Measurements from ENCODE around the gene ATG9B. TPM values are rescaled to one million over a fixed set of nuclear protein-coding genes. Genes with fewer than 3 reads are reported as not detected.

ATG9B gene
- total RNA-seq, 3 donors from 2014 or later (not counting 1 experiment from before 2014, with no cell fraction given) = 4.4 to 4.6 (median 4.5) TPM

- peaks cover 36% of the 10 kb centered on the region for H3K4me1 ChIP-seq (ENCODE audit: control insufficient read depth, insufficient read depth, low read length)
These were observed 49.6 kb downstream of the ATG9B start for GRCh38 chr7:150974468-150975391.

GRCh38 chr7:150973571-150974451 is 50.5 kb downstream of the ATG9B start:
- intact Hi-C loops (cut with micrococcal nuclease) = no loop called here
- Mint-ChIP-seq H3K27ac (no peak overlapping the region), H3K4me3 (peak overlapping the region; percentile 85), H3K36me3 (no peaks in the 10 kb centered on the region), H3K27me3 (ENCODE audit: low read depth in 2 of 2) (peaks cover 21 to 27% of the 10 kb centered on the region in 2 donors), H3K9me3 (no peaks in the 10 kb centered on the region), H3K4me1 (peaks cover 17 to 31% of the 10 kb centered on the region in 2 donors)
- no peak for ATAC-seq
- Histone ChIP-seq H3K27me3 (ENCODE audit: control insufficient read depth, insufficient read depth, low read length) (peaks cover 29% of the 10 kb centered on the region), H3K36me3 (ENCODE audit: control insufficient read depth, insufficient read depth, low read length) (no peaks in the 10 kb centered on the region), H3K9me3 (ENCODE audit: control insufficient read depth, insufficient read depth, low read length) (no peaks in the 10 kb centered on the region), H3K4me3 (ENCODE audit: low read length) (peak overlapping the region; percentile 26), H3K4me1 (ENCODE audit: control insufficient read depth, insufficient read depth, low read length) (peaks cover 30% of the 10 kb centered on the region), H3K27ac (ENCODE audit: low read length) (no peak overlapping the region)
- 32% methylated on average over 27 of the region's 27 CpGs for WGBS (ENCODE audit: insufficient coverage)
- TF ChIP-seq CTCF (IDR thresholded peaks at IDR 0.05) = no peak
- DNase-seq = peak in 1 of 2 donors; percentile 68

More at GRCh38 chr7:150974468-150975391, 49.6 kb downstream of the ATG9B start:
- 1% methylated on average over 86 of the region's 89 CpGs for WGBS (ENCODE audit: insufficient coverage)
- ATAC-seq = peak; percentile 74 to 80 (median 74)
- H3K4me3 Mint-ChIP-seq = peak overlapping the region; percentile 85
- H3K4me1 Mint-ChIP-seq = peaks cover 20 to 34% of the 10 kb centered on the region in 2 donors
- Histone ChIP-seq H3K27ac (ENCODE audit: low read length) (no peak overlapping the region), H3K4me3 (ENCODE audit: low read length) (peak overlapping the region; percentile 42), H3K9me3 (ENCODE audit: control insufficient read depth, insufficient read depth, low read length) (no peaks in the 10 kb centered on the region), H3K36me3 (ENCODE audit: control insufficient read depth, insufficient read depth, low read length) (no peaks in the 10 kb centered on the region), H3K27me3 (ENCODE audit: control insufficient read depth, insufficient read depth, low read length) (peaks cover 30% of the 10 kb centered on the region)
- no peak for TF ChIP-seq CTCF (IDR thresholded peaks at IDR 0.05)
- peak; percentile 52 to 91 for DNase-seq
- H3K27ac Mint-ChIP-seq = peak overlapping the region in 1 of 2 donors; percentile 70
- H3K27me3 Mint-ChIP-seq (ENCODE audit: low read depth in 2 of 2) = peaks cover 22 to 24% of the 10 kb centered on the region in 2 donors
- intact Hi-C loops (cut with micrococcal nuclease) = loop anchor here (5.0 kb wide), 1 partner anchor 38 kb away; no protein-coding TSS in a partner anchor
- H3K9me3 Mint-ChIP-seq = no peaks in the 10 kb centered on the region
- H3K36me3 Mint-ChIP-seq = no peaks in the 10 kb centered on the region

GRCh38 chr7:150972741-150973140 is 51.6 kb downstream of the ATG9B start:
- intact Hi-C loops (cut with micrococcal nuclease) = no loop called here
- Mint-ChIP-seq H3K9me3 (no peaks in the 10 kb centered on the region), H3K27me3 (ENCODE audit: low read depth in 2 of 2) (peaks cover 22 to 28% of the 10 kb centered on the region in 2 donors), H3K27ac (no peak overlapping the region), H3K36me3 (no peaks in the 10 kb centered on the region), H3K4me3 (no peak overlapping the region), H3K4me1 (peaks cover 12 to 26% of the 10 kb centered on the region in 2 donors)
- DNase-seq (no peak), ATAC-seq (no peak)
- Histone ChIP-seq H3K36me3 (ENCODE audit: control insufficient read depth, insufficient read depth, low read length) (no peaks in the 10 kb centered on the region), H3K4me3 (ENCODE audit: low read length) (no peak overlapping the region), H3K4me1 (ENCODE audit: control insufficient read depth, insufficient read depth, low read length) (peaks cover 24% of the 10 kb centered on the region), H3K27ac (ENCODE audit: low read length) (no peak overlapping the region), H3K27me3 (ENCODE audit: control insufficient read depth, insufficient read depth, low read length) (peaks cover 23% of the 10 kb centered on the region), H3K9me3 (ENCODE audit: control insufficient read depth, insufficient read depth, low read length) (no peaks in the 10 kb centered on the region)
- TF ChIP-seq CTCF (IDR thresholded peaks at IDR 0.05) = no peak
- WGBS (ENCODE audit: insufficient coverage) = 88% methylated on average over 8 of the region's 8 CpGs
